GM10266 (cell line): ENCODE measurements around the gene NDUFB6.

Experiments
- DNase-seq: peaks from one replicate; pipeline ENCODE4 v3.0.0; 2012; ENCODE audit errors: extremely low spot score
- TF ChIP-seq, protein P1 (sequence below): IDR thresholded peaks from 2 replicates; pipeline ENCODE4 v1.5.1; 2012; ENCODE audit warnings: mild to moderate bottlenecking, low read depth; ENCODE audit not compliant: control insufficient read depth, insufficient read depth; ENCODE audit errors: missing control alignments

The NDUFB6 gene

DNA sequence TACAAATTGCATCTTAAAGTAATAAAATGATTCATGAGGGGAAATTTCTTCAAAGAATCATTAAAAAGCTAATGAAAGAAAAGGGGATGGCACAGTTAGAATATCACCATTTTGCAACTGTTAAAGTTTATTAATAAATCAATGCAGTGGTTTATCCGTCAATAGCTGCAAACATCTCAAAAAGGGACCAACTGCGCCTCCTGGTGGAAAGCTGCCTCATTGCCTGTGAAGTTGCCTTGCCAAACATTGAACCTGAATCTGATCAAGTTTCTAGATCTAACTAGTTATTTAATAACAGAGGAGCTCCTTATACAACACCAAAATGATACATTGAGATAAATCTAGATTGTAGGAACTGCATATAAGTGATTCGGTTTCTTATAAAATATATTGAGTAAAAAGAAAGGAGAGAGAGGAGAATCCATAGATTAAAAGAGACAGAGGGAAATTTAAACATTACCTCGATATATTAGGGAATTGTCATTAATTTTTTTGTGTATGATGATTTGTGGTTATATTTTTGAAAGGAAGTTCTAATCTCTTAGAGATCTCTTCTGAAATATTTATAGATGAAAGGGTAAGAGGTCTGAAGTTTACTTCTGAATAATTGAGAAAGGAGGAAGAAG is 6.9 kb upstream of the NDUFB6 start:
- peak; percentile 47 for DNase-seq
- TF ChIP-seq, protein P1, sequence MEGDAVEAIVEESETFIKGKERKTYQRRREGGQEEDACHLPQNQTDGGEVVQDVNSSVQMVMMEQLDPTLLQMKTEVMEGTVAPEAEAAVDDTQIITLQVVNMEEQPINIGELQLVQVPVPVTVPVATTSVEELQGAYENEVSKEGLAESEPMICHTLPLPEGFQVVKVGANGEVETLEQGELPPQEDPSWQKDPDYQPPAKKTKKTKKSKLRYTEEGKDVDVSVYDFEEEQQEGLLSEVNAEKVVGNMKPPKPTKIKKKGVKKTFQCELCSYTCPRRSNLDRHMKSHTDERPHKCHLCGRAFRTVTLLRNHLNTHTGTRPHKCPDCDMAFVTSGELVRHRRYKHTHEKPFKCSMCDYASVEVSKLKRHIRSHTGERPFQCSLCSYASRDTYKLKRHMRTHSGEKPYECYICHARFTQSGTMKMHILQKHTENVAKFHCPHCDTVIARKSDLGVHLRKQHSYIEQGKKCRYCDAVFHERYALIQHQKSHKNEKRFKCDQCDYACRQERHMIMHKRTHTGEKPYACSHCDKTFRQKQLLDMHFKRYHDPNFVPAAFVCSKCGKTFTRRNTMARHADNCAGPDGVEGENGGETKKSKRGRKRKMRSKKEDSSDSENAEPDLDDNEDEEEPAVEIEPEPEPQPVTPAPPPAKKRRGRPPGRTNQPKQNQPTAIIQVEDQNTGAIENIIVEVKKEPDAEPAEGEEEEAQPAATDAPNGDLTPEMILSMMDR, result peak; percentile 95

DNA sequence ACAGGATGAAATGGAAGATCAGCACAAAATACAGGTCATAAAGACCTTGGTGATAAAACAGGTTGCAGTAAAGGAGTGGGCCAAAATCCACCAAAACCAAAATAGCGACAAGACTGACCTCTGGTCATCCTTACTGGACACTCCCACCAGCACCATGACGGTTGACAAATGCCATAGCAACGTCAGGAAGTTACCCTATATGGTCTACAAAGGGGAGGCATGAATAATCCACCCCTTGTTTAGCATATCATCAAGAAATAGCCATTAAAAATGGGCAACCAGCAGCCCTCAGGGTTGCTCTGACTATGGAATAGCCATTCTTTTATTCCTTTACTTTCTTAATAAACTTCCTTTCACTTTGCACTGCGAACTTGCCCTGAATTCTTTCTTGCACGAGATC is 6.0 kb upstream of the NDUFB6 start:
- TF ChIP-seq, protein P1, result no peak
- no peak for DNase-seq

DNA sequence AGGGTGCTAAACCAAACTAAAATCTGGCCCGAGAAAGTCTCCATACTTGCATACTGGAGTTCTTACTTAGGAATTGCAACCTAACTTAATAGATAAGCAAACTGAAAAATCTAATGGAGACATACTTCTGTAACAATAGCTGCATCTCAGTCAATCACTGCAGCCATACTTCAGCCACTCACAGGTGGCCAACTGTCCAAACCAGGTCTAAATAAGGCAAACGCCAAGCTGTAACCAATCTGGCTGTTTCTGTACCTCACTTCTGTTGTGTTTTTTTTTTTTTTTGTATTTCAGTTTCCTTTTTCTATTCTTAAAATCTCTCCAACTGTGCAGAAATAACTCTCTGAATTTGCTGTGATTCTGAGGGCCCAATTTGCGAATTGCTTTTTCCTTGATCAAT is 4.4 kb upstream of the NDUFB6 start:
- TF ChIP-seq, protein P1, result no peak
- no peak for DNase-seq

DNA sequence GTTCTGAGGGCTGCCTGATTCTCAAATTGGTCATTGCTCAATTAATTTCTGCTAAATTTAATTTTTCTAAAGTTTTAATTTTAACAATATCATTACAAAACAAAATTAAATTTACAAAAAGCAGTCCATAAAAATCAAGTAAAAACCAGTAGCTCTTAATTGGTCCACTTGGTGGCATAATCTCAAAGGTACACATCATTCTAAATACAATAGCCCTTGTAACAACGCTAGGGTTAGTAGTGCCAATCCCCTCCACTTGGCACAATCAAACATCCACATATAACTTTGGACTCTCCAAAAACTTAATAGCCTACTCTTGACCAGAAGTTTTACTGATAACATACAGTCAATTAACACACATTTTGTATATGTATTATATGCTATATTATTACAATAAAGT is 1.9 kb upstream of the NDUFB6 start:
- no peak for DNase-seq
- TF ChIP-seq, protein P1, result no peak

DNA sequence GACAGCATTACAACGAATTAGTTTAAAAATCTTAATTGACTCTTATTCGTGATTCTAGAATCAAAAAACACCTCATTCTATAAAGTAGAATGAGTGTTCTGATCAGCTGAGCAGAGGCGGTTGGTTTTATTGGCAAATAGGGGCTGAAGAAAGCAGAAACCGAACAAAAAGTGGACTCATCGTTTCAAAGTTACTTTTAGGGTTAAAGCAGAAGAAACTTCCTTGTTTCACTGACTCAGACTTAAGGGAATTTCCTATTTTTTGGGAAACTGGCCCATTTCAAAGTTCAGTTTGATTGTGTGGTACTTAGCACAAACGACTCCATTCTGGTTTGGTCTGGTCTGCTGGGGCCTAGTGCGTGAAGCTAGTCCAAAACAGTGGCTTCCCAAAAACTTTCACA is 862 bp upstream of the NDUFB6 start:
- TF ChIP-seq, protein P1, result no peak
- DNase-seq, result no peak

DNA sequence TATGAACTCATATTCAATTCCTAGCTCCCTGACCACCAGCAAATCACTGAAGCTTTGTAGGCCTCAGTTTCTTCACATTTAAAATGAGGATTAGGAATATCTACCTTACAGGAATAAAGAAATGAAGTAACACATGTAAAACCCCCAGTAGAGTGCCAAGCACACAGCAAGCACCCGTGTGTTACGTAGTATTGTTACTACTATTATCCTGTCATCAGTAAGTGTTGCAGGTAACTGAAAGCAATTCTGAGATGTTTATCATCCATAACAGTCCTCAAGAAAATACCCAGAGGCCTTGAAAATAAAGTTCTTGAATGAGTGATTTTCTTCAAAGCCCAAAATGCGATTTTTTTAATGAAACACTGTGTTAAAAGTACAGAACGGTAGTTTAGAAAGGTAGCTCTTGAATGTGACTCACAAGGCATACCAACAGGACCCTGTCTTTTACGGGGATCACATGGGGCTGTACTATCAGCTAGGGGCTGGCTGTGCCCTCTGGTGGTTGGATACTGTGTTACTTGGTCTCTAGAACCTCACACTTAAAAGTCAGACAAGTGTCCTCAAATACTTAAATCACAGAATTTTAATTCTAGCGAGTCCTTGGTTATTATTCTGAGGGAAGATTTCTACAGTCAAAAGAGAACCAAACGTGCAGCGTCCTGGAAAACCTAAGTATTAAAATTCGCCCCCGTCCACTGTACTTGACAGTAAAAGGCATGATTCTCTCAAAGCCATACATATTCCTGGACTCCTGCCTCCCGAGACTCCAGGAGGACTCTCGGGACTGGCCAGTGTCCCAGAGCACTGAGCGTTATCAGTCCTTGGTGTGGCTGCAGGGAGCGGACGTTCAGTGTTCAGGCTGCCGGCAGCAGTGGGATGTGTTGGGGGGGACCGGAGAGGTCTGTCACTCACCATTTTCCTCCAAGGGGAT is 725 bp downstream of the NDUFB6 start:
- TF ChIP-seq, protein P1, result peak; percentile 74
- DNase-seq, result peak; percentile 71

DNA sequence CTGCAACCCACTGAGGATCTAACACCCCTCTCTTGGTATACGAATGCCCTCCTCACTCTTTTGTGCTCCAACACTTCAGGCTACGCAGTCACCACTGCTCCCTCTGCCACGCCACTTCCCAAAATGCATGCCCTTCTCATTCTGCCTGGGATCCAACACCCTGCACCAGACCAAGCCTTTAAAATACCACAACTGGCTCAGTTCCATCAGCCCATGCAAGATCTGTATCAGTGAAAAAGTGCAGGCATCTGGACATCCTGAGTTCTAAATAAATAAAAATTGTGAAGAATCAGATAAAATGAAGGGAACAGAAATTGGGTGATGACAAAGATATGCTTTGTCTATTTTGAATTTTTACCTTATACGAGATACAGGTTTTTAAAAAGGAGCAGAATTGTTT is 2.7 kb downstream of the NDUFB6 start:
- TF ChIP-seq, protein P1, result no peak
- DNase-seq, result no peak
